HG03378 (cell line): ENCODE results near the gene GRM1.

Experiments used
- ATAC-seq: cut with Tn5 transposase; IDR thresholded peaks from one replicate; pipeline ENCODE4 v1.9.1; 2021; ENCODE audit warnings: mild to moderate bottlenecking, moderate library complexity; ENCODE audit not compliant: unreplicated experiment

Gene GRM1

DNA sequence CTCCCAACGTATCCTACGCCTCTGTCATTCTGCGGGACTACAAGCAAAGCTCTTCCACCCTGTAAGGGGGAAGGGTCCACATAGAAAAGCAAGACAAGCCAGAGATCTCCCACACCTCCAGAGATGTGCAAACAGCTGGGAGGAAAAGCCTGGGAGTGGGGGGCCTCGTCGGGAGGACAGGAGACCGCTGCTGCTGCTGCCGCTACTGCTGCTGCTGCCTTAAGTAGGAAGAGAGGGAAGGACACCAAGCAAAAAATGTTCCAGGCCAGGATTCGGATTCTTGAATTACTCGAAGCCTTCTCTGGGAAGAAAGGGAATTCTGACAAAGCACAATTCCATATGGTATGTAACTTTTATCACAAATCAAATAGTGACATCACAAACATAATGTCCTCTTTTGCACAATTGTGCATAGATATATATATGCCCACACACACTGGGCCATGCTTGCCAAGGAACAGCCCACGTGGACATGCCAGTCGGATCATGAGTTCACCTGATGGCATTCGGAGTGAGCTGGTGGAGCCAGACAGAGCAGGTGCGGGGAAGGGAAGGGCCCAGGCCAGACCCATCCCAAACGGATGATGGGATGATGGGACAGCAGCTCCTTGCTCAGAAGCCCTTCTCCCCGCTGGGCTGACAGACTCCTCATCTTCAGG lies 406.0 kb downstream of the GRM1 start:
- no peak for ATAC-seq

DNA sequence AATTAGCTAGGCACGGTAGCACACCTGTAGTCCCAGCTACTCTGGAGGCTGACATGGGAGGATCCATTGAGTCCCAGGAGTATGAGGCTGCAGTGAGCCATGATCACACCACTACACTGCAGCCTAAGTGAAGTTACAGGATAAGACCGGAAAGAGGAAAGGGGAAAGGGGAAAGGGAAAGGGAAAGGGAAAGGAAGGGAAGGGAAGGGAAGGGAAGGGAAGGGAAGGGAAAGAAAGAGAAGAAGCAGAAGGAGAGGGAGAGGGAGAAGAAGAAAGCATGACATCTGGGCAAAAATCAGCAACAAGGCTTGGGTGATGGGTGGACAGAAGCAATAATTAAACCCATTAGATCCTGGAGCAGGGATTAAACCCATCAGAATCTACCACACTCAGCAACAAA lies 413.0 kb downstream of the GRM1 start:
- ATAC-seq: no peak

GRCh38 chr6:146444189-146444588 lies 415.3 kb downstream of the GRM1 start:
- ATAC-seq: no peak

DNA sequence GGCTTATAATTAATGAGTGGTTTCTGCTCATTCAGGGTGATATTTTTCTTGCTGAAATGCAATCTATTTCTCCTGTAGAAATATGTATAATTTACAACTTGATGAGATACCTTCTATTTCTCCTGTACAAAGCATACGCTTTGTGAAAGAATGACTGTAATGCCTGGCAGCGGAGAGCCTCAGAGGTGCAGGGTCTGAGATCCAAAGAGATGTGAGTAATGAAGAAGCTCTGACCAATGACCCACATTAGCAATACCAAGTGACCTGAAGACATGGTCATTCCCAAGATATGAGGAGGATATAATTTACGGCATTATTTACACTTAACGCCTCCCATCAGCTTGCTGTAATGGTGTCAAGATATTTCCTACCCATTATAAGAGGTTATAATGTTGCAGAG lies 416.4 kb downstream of the GRM1 start:
- no peak for ATAC-seq

GRCh38 chr6:146456886-146457285 lies 428.0 kb downstream of the GRM1 start:
- ATAC-seq: no peak

DNA sequence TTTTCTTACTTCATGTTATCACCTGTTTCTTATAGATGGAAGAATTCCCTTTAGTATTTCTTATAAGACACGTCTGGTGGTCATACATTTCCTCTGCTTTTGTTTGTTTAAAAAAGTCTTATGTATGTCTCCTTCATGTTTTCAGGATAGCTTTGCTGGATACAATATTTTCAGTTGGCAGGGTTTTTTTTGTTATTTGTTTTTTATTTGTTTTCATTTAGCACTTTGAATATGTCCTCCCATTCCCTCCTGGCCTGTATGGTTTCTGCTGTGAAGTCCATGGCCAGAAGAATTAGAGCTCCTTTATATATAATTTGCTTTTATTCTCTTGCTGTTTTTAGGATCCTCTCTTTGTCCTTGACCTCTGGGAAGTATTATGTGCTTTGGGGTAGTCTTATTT lies 432.1 kb downstream of the GRM1 start:
- no peak for ATAC-seq

- ATAC-seq: no peak
These were observed 441.4 kb downstream of the GRM1 start for GRCh38 chr6:146470091-146470770.

GRCh38 chr6:146472918-146473317 lies 444.1 kb downstream of the GRM1 start:
- ATAC-seq: no peak

GRCh38 chr6:146481527-146481926 lies 452.7 kb downstream of the GRM1 start:
- no peak for ATAC-seq

- no peak for ATAC-seq
These were observed 455.5 kb downstream of the GRM1 start for GRCh38 chr6:146484411-146484810.
